Thyroid gland (tissue), 4 donors: Measurements from ENCODE around the gene TELO2.

Source experiments
- CTCF ChIP-seq, 6 experiments: fragments of 200-600 bp in 3 of 6; fragments of 450-650 bp in 3 of 6; sonication (generic) in 3 of 6; IDR thresholded peaks; one replicate each; pipeline ENCODE4 v1.5.1; 2016 to 2019; ENCODE audit warnings: antibody characterized with exemption in 6 of 6, mild to moderate bottlenecking in 2 of 6, inconsistent platforms in 1 of 6, moderate library complexity in 1 of 6
- POLR2A ChIP-seq, 2 donors: fragments of 450-650 bp; IDR thresholded peaks; one replicate each; pipeline ENCODE4 v1.6.1; 2017; ENCODE audit warnings: antibody characterized with exemption in 2 of 2, mild to moderate bottlenecking in 2 of 2, moderate library complexity in 1 of 2

GRCh38 chr16:1557576-1557975, 64.4 kb downstream of the TELO2 start:
- TF ChIP-seq CTCF (IDR thresholded peaks at IDR 0.05) (no peak), POLR2A (IDR thresholded peaks at IDR 0.05) (no peak)
